Measurements from ENCODE around the gene LYRM4.

Gene LYRM4

DNA sequence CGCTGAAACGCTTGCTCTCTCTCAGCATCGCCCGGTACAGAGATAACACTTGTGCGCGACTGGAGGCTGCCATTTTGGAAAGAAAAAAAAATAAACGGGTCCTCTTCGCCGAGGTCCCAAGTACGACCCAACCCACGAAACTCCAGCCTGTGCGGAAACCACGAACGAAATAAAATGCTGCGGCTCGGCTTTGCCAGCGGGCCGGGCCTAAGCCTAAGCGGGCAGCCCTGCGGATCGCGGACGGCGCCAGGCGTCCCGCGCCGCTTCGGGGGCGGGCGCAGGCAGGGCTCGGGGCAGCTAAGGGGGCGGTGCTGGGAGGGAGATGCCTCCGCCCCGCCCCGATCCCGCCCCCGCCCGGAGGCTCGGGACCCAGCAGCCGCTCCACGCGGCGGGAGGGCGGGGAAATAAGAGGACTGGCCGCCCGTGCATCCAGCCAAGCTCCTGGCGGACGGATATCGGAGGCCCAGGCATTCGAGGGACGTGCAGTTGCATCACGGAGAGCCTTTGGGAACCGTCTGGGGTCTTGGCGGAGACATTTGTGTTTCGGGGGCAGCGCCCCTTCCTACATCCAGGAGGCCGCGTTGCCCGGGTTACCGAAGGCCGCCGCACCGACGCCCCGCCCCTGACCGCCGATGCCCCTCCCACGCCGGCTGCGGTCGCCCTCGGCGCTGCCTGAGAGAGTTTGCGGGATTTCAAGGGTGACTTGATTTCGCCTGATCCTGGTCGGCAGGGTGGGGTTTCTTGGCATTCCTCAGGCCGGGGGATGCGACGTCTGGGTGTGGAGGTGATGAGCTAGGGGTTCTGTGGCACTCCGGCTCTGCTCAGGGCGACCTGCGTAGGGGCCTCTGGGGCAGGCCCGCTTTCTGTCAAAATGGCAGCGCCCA lies at the start of gene LYRM4, which contains the start of gene FARS2:
LYRM4 (minus strand) TSS at position 290 of the 884 bp plus-strand sequence; CDS start at position 73, 217 bp downstream.
FARS2 (plus strand) TSS at position 853 of the 884 bp plus-strand sequence.
- DNase-seq, result peak; percentile 86 to 92 (median 89)

GRCh38 chr6:5308066-5308465 lies 47.3 kb upstream of the LYRM4 start:
- no peak for DNase-seq

- DNase-seq, result no peak
Measured at GRCh38 chr6:5307058-5307457, 46.3 kb upstream of the LYRM4 start.

DNA sequence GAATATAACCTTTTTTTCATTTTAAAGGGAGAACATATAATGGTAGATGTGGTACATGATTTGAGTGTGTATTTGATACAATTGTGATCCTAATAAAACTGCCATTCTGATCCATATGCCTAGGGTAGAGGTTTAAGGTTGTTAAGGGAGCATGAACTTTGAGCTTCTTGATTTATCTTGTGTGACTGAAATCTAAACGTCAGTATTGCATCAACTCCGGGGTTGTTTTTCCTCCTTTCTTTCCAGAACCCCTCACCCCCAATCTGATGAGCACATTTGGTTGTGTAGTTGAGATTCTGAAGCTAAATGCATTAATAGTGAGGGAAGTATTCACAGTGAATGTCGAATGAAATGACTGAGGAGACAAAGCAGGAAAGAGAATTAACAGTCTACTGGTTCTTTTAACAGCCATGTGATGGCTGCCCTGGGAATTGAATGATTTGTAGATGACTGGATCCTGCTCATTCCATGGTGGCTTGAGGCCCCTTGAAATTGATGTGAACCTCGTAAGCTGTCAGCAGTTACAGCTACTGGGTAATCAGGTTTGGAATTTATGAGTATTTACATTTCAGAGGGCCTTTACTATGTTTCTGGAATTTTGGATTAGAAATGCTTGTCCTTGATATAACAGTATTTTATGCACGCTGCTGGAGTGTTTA lies 45.3 kb upstream of the LYRM4 start:
- DNase-seq, result no peak

DNA sequence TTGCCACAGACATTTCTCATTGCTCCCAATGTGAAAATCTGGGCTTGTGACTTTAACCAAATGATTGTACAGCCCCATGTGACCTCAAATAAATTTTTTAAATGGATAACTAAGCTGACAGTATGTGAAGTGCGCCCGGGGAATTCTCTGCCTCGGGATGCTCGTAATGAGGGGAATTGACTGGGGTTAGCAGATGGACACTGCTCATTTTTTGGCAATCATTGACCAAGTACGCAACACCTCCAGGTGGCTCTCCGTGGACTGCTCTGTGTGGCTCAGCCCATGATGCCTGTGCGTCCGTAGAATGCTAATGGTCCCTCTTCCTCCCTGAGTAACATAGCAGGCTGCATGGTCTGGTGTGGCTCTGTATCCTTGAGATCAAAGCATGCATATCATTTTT lies 42.9 kb upstream of the LYRM4 start:
- DNase-seq, result no peak

DNA sequence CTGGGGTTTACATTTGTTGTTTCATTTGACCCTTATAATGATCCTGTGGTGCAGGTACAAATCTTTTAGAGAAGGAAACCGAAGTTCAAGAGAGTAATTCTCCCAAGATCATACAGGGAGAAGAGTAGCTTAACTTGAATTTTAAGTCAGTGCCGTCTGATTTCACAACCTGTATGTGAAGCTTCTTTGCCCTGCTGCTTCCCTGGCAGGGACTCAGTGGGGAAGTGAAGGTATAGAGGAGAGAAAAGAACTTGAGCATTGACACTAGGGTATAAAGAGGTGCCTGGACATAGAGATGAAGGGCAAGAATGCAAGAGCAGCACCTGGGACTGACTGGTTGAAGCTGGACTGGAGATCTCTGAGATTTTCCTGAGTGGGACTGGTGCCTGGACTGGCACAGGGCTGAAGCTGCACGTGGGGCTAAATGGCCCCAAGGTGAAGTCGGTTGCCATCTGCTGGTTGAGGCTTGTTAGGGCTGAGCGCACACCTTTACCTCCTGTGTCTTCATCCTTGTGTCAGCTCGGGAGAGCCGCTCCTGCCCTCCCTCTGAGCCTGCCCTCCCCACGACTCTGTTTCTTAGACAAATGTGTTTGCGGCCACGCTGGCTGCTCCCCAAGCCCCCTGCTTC lies 42.4 kb upstream of the LYRM4 start:
- DNase-seq, result peak in 1 of 4 experiments; percentile 9

DNA sequence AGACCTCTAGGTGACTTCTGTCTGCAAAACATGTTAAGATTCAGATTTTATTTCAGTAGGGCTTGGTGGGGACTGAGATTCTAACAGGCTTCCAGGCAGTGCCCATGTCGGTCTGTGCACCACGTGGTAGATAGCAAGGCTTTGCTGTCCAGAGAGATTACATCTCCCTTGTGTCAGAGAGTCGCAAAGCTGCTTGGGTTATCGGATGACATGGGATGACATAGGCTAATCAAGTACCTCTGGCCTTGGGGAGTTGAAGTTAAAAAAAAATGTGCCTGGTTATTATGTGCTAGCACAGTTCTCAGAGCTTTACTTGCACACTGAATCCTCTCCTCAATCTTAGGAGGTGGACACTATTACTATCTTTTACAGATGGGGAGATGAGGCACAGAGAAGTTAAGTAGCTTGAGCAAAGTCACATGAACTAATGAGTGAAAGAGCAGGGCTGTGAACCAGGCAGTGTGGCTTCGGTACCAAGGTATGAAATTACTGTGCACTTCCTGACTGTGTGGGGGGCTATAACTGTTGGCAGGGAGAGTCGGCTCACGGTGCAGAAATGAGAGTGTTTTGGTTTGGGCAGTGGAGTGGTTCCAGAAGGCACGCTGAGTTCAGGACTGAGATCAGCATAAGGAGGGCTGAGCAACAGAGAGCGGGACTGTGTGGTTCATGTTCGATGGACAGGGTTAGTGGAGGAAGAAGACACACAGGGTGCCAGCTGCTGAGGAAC lies 41.6 kb upstream of the LYRM4 start:
- DNase-seq, result no peak

GRCh38 chr6:5300206-5300764 lies 39.5 kb upstream of the LYRM4 start:
- no peak for DNase-seq

DNA sequence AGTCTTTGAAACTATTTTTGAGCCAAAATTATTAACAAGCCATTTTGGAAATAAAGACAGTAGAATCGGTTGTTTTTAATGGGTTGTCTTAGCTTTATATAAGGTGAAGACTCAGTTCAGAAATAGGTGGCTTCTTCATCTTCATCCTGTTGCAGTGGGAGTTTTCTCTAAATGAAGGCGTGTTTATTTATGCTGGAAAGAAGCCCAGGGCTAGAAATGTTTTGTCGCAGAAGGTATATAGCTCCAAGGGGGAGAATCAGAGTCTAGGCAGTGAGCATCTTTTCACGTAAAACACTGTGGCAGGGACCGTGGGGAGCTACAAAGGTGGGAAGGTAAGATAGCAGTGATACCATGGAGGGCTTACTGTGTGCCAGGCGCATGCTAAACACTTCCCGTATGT lies 34.9 kb upstream of the LYRM4 start:
- DNase-seq, result no peak

DNA sequence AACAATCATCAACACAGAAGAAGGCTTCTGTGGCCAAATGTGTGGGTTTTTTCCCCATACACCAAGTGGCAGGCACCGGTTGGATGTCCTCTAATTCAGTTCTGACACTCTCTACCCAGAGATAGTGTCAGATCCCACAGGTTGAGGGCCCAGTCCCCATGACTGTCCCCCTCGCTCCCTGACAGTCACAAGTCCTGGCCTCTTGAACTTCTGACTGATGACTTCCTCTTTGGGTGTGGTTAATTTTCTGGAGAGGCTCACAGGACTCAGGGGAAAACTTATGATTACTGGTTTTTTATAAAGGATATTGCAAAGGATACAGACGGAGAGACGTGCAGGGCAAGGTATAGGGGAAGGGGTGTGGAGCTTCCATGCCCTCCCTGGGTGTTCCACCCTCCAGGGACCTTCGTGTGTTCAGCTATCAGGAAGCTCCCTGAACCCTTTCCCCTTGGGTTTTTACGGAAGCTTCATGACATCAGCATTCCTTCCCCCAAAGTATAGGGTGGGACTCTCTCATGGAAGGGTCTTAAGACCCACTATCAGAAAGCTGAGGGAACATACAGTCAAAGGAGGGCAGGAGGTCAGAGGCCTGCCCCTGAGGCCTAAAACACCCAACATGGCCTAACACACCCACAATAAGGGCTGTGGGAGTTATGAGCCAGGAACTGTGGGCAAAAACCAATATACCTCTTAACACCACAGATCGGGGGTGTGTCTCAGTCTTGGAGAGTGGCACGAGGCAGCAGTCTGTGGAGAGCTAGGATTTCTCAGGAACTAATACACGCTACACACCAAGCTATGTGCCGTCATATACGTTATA lies 33.9 kb upstream of the LYRM4 start:
- DNase-seq, result no peak

DNA sequence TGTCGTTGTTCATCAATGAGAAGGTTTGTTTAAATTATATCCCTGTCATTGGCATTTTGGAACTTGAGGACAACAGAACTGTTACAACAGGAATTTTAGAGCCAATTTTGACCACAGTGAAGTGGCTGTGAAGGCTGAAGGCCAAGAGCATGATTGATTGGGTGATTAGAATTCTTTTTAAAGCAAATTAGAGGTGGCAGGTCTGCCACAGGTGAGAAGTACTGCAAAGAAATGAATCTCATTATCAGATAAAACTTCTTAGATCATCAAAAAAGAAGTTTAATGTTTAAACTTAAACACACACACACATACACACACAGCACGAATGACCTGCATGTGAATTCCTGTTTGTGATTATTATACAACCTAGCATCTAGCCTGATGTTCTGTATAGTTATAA lies 32.9 kb upstream of the LYRM4 start:
- no peak for DNase-seq

GRCh38 chr6:5292154-5292553 lies 31.4 kb upstream of the LYRM4 start:
- no peak for DNase-seq

- DNase-seq, result no peak
Measured at GRCh38 chr6:5290500-5290899, 29.8 kb upstream of the LYRM4 start.

DNA sequence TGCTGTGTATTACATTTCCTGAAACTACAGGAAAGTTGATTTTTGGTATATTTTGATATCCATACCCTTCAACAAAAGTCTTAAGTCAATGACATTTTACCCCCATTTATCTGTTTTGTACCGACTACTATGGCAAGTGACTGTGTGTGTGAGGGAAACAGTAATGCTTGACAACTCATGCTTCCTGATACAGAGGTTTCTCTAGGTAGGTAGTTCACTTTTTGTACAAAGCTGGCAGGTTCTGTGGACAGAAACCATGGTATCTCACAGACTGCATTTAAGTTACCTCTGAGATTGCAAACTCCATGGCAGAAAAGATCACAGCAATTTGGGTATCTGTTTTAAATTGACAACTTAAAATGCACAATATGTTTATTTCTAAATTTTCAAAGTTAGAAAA lies 29.3 kb upstream of the LYRM4 start:
- DNase-seq, result no peak

DNA sequence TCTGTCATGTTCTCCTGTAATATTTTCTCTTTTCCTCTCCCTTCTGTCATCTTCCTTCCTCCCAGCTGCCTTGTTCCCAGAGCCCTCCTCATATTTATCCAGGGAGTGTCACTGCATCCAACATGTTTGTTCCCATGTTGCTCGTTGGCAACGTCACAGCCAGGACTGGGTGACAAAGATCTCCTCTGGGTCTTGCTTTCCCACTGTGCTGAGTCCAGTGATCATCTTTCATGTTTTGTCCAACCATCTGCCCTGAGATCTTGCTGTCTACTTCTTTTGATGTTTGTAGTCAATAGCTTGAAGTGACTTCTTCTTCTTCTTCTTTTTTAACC lies 27.2 kb upstream of the LYRM4 start:
- DNase-seq, result no peak

- no peak for DNase-seq
Measured at GRCh38 chr6:5287205-5287965, 26.6 kb upstream of the LYRM4 start.

GRCh38 chr6:5286780-5287179 lies 26.0 kb upstream of the LYRM4 start:
- no peak for DNase-seq

DNA sequence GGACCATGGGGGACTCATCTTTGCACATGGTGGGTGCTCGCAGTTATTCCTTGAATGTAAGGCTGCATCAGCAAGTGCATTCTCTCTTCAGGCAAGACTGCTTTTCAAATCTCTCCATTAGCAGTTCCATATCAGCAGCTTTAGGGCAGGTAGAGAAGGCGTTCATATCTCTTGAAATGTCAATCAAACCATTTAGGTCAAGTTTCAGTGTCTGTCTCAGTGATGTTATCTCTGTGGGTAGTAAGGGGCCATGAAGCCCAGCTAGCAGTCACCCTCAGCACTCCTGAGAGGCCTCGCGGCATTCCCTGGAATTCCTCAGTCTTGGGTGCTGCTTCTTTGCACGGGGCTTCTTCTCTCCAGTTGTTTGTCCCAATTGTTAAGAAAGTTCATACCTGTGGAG lies 24.8 kb upstream of the LYRM4 start:
- DNase-seq, result no peak

DNA sequence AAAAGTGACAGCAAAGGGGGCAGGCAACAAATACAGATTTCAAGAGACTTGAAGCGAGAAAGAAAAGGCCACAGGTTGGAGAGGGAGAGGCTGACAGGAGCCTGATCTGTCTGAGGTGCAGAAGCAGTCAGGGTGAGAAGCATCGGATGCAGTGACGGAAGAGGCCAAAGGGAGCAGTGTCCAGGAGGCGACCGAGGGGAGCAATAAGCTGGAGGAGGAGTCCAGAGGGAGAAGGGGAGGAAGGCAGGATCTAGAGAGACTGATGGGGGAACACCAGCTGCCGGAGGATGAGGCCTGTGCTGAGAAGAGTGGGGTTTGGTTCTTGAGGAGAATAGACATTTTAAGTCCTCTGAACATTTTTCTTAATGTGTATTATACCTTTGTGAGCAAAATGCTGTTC lies 24.3 kb upstream of the LYRM4 start:
- no peak for DNase-seq

GRCh38 chr6:5282191-5282623 lies 21.5 kb upstream of the LYRM4 start:
- DNase-seq, result no peak

DNA sequence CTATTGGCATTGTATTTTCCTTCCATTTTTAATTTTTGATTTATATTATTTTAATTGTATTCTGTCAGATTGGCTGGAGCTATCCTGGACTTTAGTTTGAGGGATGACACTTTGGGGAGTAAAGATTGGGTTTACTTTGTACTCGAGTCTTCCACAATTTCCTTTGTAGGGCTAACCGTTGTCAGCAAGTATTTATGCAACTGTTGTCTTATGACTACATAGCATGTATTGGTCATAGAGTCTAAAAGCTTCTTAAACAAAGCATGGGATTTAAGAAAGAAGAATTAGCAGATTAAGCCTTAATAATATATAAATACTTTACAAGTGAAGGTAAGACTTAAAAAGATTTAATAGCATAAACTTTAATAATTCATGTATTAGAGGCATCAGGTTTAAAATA lies 20.2 kb upstream of the LYRM4 start:
- DNase-seq, result no peak

Measured in activated naive CD4-positive, alpha-beta T cell (primary cell).